ENCODE data around the gene CDK19. TPM values are rescaled to one million over a fixed set of nuclear protein-coding genes. Genes with fewer than 3 reads are reported as not detected.

Gene CDK19
- total and polyA plus RNA-seq, 2 experiments from 2014 or later: 7.7 to 10.1 TPM

GRCh38 chr6:110728501-110728900 lies 86.8 kb downstream of the CDK19 start (continued):
- TF ChIP-seq STAT1 (IDR thresholded peaks at IDR 0.05; ENCODE audit: unreplicated experiment) (no peak), EZH2phosphoT487 (IDR thresholded peaks at IDR 0.05; ENCODE audit: unreplicated experiment) (no peak), CREB1 (CRISPR knock-in tag; IDR thresholded peaks at IDR 0.05; ENCODE audit: low read depth) (no peak), EZH2 (IDR thresholded peaks at IDR 0.05; ENCODE audit: low read depth, unreplicated experiment) (no peak), REST (IDR thresholded peaks at IDR 0.05; ENCODE audit: unreplicated experiment) (no peak), ZNF114 (CRISPR knock-in tag; IDR thresholded peaks at IDR 0.05) (no peak)

DNA sequence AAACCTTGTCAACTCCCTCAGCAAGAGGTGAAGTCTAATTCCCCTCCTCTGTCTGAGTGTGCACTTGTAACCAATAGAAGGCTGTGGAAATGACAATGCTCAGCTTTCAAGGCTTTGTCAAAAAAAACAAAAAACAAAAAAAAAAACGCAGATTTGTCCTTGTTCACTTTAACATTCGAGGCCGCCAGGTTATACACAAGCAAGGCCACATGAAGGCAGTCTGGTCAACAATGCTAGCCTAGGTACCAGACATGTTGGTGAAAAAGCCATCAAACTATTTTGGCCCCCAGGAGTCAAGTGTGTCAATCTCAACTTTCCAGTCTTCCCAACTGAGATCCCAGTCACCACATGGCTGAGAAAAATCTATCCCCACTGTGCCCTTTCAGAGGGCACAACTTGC lies 92.3 kb downstream of the CDK19 start:
- no peaks in the 10 kb centered on the region for H3K9me3 Mint-ChIP-seq
- H3K9me2 ChIP-seq (ENCODE audit: insufficient read depth): no peaks in the 10 kb centered on the region
- H3K4me1 ChIP-seq (ENCODE audit: insufficient read depth): peaks cover 7% of the 10 kb centered on the region; the same call in 1 of the 2 replicates
- H3K36me3 Mint-ChIP-seq (ENCODE audit: low read depth): no peaks in the 10 kb centered on the region
- no peaks in the 10 kb centered on the region for H3K36me3 ChIP-seq (ENCODE audit: insufficient read depth)
- H3K27ac ChIP-seq (ENCODE audit: low read depth): no peak overlapping the region
- 0 out of 2 replicates have a peak overlapping the region, but pooled peaks have one; percentile 10 for H3K27ac Mint-ChIP-seq
- H3K79me2 ChIP-seq (replicated peaks; ENCODE audit: insufficient read depth): no peaks in the 10 kb centered on the region
- H3K27me3 ChIP-seq (ENCODE audit: insufficient read depth): no peaks in the 10 kb centered on the region
- no peak overlapping the region for H2AFZ ChIP-seq
- no peaks in the 10 kb centered on the region for H3K27me3 Mint-ChIP-seq (ENCODE audit: insufficient read depth, low read depth, poor library complexity)
- H3K4me3 Mint-ChIP-seq: no peak overlapping the region
- H4K20me1 ChIP-seq (replicated peaks; ENCODE audit: insufficient read depth): no peaks in the 10 kb centered on the region; the same call in 1 of the 2 replicates
- peaks cover 8% of the 10 kb centered on the region; the same call in 2 of the 3 replicates for H3K4me1 Mint-ChIP-seq
- H3F3A ChIP-seq (replicated peaks; ENCODE audit: low read depth): no peaks in the 10 kb centered on the region
- H3K4me3 ChIP-seq: no peak overlapping the region
- H3K4me2 ChIP-seq: no peak overlapping the region
- no peak for ATAC-seq
- DNase-seq (ENCODE audit: low spot score): no peak
- TF ChIP-seq ZNF114 (CRISPR knock-in tag; IDR thresholded peaks at IDR 0.05): no peak
- TF ChIP-seq REST (IDR thresholded peaks at IDR 0.05; ENCODE audit: unreplicated experiment): no peak
- TF ChIP-seq STAT1 (IDR thresholded peaks at IDR 0.05; ENCODE audit: unreplicated experiment): no peak
- TF ChIP-seq JUNB (IDR thresholded peaks at IDR 0.05; ENCODE audit: unreplicated experiment): no peak
- no peak for TF ChIP-seq ZNF331 (CRISPR knock-in tag; IDR thresholded peaks at IDR 0.05; ENCODE audit: low read depth)
- TF ChIP-seq, protein P1, sequence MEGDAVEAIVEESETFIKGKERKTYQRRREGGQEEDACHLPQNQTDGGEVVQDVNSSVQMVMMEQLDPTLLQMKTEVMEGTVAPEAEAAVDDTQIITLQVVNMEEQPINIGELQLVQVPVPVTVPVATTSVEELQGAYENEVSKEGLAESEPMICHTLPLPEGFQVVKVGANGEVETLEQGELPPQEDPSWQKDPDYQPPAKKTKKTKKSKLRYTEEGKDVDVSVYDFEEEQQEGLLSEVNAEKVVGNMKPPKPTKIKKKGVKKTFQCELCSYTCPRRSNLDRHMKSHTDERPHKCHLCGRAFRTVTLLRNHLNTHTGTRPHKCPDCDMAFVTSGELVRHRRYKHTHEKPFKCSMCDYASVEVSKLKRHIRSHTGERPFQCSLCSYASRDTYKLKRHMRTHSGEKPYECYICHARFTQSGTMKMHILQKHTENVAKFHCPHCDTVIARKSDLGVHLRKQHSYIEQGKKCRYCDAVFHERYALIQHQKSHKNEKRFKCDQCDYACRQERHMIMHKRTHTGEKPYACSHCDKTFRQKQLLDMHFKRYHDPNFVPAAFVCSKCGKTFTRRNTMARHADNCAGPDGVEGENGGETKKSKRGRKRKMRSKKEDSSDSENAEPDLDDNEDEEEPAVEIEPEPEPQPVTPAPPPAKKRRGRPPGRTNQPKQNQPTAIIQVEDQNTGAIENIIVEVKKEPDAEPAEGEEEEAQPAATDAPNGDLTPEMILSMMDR (conservative IDR thresholded peaks at IDR 0.05; ENCODE audit: low read depth in 2 of 2): no peak
- TF ChIP-seq EZH2 (IDR thresholded peaks at IDR 0.05; ENCODE audit: low read depth, unreplicated experiment): no peak
- no peak for TF ChIP-seq POLR2AphosphoS5 (IDR thresholded peaks at IDR 0.05; ENCODE audit: low read depth)
- no peak for TF ChIP-seq NANOG (IDR thresholded peaks at IDR 0.05; ENCODE audit: borderline replicate concordance)
- TF ChIP-seq, protein P2, sequence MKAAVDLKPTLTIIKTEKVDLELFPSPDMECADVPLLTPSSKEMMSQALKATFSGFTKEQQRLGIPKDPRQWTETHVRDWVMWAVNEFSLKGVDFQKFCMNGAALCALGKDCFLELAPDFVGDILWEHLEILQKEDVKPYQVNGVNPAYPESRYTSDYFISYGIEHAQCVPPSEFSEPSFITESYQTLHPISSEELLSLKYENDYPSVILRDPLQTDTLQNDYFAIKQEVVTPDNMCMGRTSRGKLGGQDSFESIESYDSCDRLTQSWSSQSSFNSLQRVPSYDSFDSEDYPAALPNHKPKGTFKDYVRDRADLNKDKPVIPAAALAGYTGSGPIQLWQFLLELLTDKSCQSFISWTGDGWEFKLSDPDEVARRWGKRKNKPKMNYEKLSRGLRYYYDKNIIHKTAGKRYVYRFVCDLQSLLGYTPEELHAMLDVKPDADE (IDR thresholded peaks at IDR 0.05): no peak
